Activated CD4-positive, alpha-beta memory T cell treated with anti-CD3 and anti-CD28 coated beads for 36 hours (primary cell): ENCODE data around the gene GRB2. TPM values are rescaled to one million over a fixed set of nuclear protein-coding genes. Genes with fewer than 3 reads are reported as not detected.
"Not testable (repeated sequence)": the region's sequence is repeated elsewhere in the genome, so short reads cannot be mapped to it uniquely, and the experiment has no call there.

ENCODE experiments used
- CTCF ChIA-PET: fragments of 350-600 bp; sonication (Branson Sonifier 250); formaldehyde crosslinking; loops from one replicate; lab custom pipeline; 2021; ENCODE audit warnings: antibody characterized with exemption, inconsistent platforms; lab: Charles Lee
- POLR2A ChIA-PET: fragments of 350-600 bp; sonication (Branson Sonifier 250); formaldehyde crosslinking; loops from one replicate; lab custom pipeline; 2021; ENCODE audit warnings: antibody characterized with exemption; lab: Charles Lee
- DNase-seq: peaks from one replicate; pipeline ENCODE4 v3.0.0-alpha.2; 2020
- H3K27ac Mint-ChIP-seq: one replicate; pipeline ENCODE4 v1.8.0; 2021; ENCODE audit warnings: mixed read lengths
- H3K27me3 Mint-ChIP-seq: one replicate; pipeline ENCODE4 v1.8.0; 2021; ENCODE audit warnings: mixed read lengths
- H3K36me3 Mint-ChIP-seq: one replicate; pipeline ENCODE4 v1.8.0; 2021; ENCODE audit warnings: mixed read lengths
- H3K4me1 Mint-ChIP-seq: one replicate; pipeline ENCODE4 v1.8.0; 2021; ENCODE audit warnings: low read depth, mixed read lengths
- H3K4me3 Mint-ChIP-seq: one replicate; pipeline ENCODE4 v1.8.0; 2021; ENCODE audit warnings: mild to moderate bottlenecking, mixed read lengths
- H3K9me3 Mint-ChIP-seq: one replicate; pipeline ENCODE4 v1.8.0; 2021; ENCODE audit warnings: mixed read lengths
- intact Hi-C: fragments of 100-400 bp; cut with micrococcal nuclease; formaldehyde crosslinking; loops from one replicate; pipeline ENCODE4 v1.15.1; 2023
- total RNA-seq, 2 experiments: library from RNA; stranded (reverse); gene quantifications; one replicate each; pipeline ENCODE4 v1.2.3, GENCODE V29; 2021

The GRB2 gene
- total RNA-seq, 2 experiments from 2014 or later: 174 to 182 TPM

GRCh38 chr17:75348386-75349012 lies 57.0 kb downstream of the GRB2 start:
- Mint-ChIP-seq H3K36me3 (no peaks in the 10 kb centered on the region), H3K4me3 (no peak overlapping the region), H3K27me3 (no peaks in the 10 kb centered on the region), H3K4me1 (peaks cover 83% of the 10 kb centered on the region), H3K27ac (peak overlapping the region; percentile 14), H3K9me3 (no peaks in the 10 kb centered on the region)
- POLR2A ChIA-PET: no interaction called here
- intact Hi-C loops: no loop called here
- CTCF ChIA-PET: interaction anchor here (0.8 to 2.0 kb wide), 3 partner anchors 26 to 57 kb away, joined by 3 to 5 read pairs (median 3); partner anchors contain the start of gene GRB2
- DNase-seq: no peak

- ChIA-PET POLR2A (interaction anchor here (1.1 to 1.2 kb wide), 2 partner anchors 10 to 24 kb away, joined by 3 to 4 read pairs; no protein-coding TSS in a partner anchor), CTCF (interaction anchor here (0.7 to 2.0 kb wide), 3 partner anchors 24 to 59 kb away, joined by 3 to 5 read pairs (median 5); partner anchors contain the start of gene GRB2)
- DNase-seq: peak; percentile 65
- Mint-ChIP-seq H3K4me1 (peaks cover 90% of the 10 kb centered on the region), H3K27ac (peak overlapping the region; percentile 68), H3K4me3 (peak overlapping the region; percentile 40), H3K27me3 (no peaks in the 10 kb centered on the region), H3K36me3 (peaks cover under 1% of the 10 kb centered on the region), H3K9me3 (no peaks in the 10 kb centered on the region)
- intact Hi-C loops: loop anchor here (2.0 kb wide), 1 partner anchor 18 kb away; no protein-coding TSS in a partner anchor
Observed at GRCh38 chr17:75346906-75347305, 58.6 kb downstream of the GRB2 start.

GRCh38 chr17:75346368-75346767 lies 59.1 kb downstream of the GRB2 start:
- not testable (repeated sequence) for H3K27me3 Mint-ChIP-seq, H3K4me3 Mint-ChIP-seq, H3K36me3 Mint-ChIP-seq, H3K9me3 Mint-ChIP-seq, DNase-seq
- CTCF ChIA-PET: interaction anchor here (1.1 to 1.7 kb wide), 6 partner anchors 9 to 59 kb away, joined by 3 to 7 read pairs (median 4); partner anchors contain the start of gene GRB2
- POLR2A ChIA-PET: interaction anchor here (1.2 kb wide), 1 partner anchor 24 kb away, joined by 4 read pairs; no protein-coding TSS in a partner anchor
- intact Hi-C loops: loop anchor here (2.0 kb wide), 1 partner anchor 18 kb away; no protein-coding TSS in a partner anchor
- H3K27ac Mint-ChIP-seq: peak overlapping the region; percentile 68
- H3K4me1 Mint-ChIP-seq: peaks cover 93% of the 10 kb centered on the region

GRCh38 chr17:75345514-75346167 lies 59.8 kb downstream of the GRB2 start:
- POLR2A ChIA-PET: interaction anchor here (0.6 to 1.5 kb wide), 2 partner anchors 24 to 60 kb away, joined by 4 to 5 read pairs; partner anchors contain the start of gene GRB2
- H3K27ac Mint-ChIP-seq: peak overlapping the region; percentile 72
- peaks cover 4% of the 10 kb centered on the region for H3K36me3 Mint-ChIP-seq
- no peaks in the 10 kb centered on the region for H3K9me3 Mint-ChIP-seq
- H3K27me3 Mint-ChIP-seq: no peaks in the 10 kb centered on the region
- peak; percentile 63 for DNase-seq
- CTCF ChIA-PET: interaction anchor here (0.8 to 1.7 kb wide), 7 partner anchors 8 to 96 kb away, joined by 3 to 7 read pairs (median 4); partner anchors contain the start of gene GRB2
- H3K4me3 Mint-ChIP-seq: peak overlapping the region; percentile 43
- intact Hi-C loops: loop anchor here (2.0 kb wide), 1 partner anchor 19 kb away; no protein-coding TSS in a partner anchor
- H3K4me1 Mint-ChIP-seq: peaks cover 93% of the 10 kb centered on the region

- Mint-ChIP-seq H3K4me3 (no peak overlapping the region), H3K36me3 (peaks cover 8% of the 10 kb centered on the region), H3K27me3 (no peaks in the 10 kb centered on the region), H3K27ac (peak overlapping the region; percentile 78), H3K4me1 (peaks cover 93% of the 10 kb centered on the region), H3K9me3 (no peaks in the 10 kb centered on the region)
- ChIA-PET CTCF (interaction anchor here (1.1 to 2.2 kb wide), 10 partner anchors 9 to 68 kb away, joined by 3 to 7 read pairs (median 4); partner anchors contain the start of genes GRB2 and SLC25A19), POLR2A (interaction anchor here (1.4 to 1.5 kb wide), 2 partner anchors 10 to 61 kb away, joined by 3 to 5 read pairs; partner anchors contain the start of gene GRB2)
- DNase-seq: peak; percentile 56
- intact Hi-C loops: no loop called here
Observed at GRCh38 chr17:75344666-75345065, 60.8 kb downstream of the GRB2 start.

GRCh38 chr17:75342996-75343395 lies 62.5 kb downstream of the GRB2 start:
- Mint-ChIP-seq H3K4me1 (peaks cover 91% of the 10 kb centered on the region), H3K27ac (peak overlapping the region; percentile 78), H3K36me3 (peaks cover 8% of the 10 kb centered on the region), H3K9me3 (no peaks in the 10 kb centered on the region), H3K4me3 (no peak overlapping the region), H3K27me3 (no peaks in the 10 kb centered on the region)
- ChIA-PET POLR2A (no interaction called here), CTCF (interaction anchor here (0.5 to 2.2 kb wide), 4 partner anchors 20 to 384 kb away, joined by 3 to 6 read pairs (median 3); no protein-coding TSS in a partner anchor)
- DNase-seq: peak; percentile 33
- intact Hi-C loops: no loop called here

GRCh38 chr17:75341784-75342486 lies 63.5 kb downstream of the GRB2 start:
- intact Hi-C loops: no loop called here
- Mint-ChIP-seq H3K4me3 (no peak overlapping the region), H3K36me3 (peaks cover 8% of the 10 kb centered on the region), H3K27ac (peak overlapping the region; percentile 64), H3K9me3 (no peaks in the 10 kb centered on the region), H3K4me1 (peaks cover 85% of the 10 kb centered on the region), H3K27me3 (no peaks in the 10 kb centered on the region)
- ChIA-PET CTCF (interaction anchor here (1.4 kb wide), 1 partner anchor 19 kb away, joined by 3 read pairs; no protein-coding TSS in a partner anchor), POLR2A (no interaction called here)
- DNase-seq: no peak

- no peak for DNase-seq
- Mint-ChIP-seq H3K4me3 (no peak overlapping the region), H3K4me1 (peaks cover 84% of the 10 kb centered on the region), H3K27ac (peak overlapping the region; percentile 76), H3K36me3 (peaks cover 8% of the 10 kb centered on the region), H3K27me3 (no peaks in the 10 kb centered on the region), H3K9me3 (no peaks in the 10 kb centered on the region)
- POLR2A ChIA-PET: no interaction called here
- CTCF ChIA-PET: interaction anchor here (1.6 kb wide), 1 partner anchor 18 kb away, joined by 6 read pairs; no protein-coding TSS in a partner anchor
- intact Hi-C loops: no loop called here
Observed at GRCh38 chr17:75340631-75341030, 64.8 kb downstream of the GRB2 start.

- intact Hi-C loops: loop anchor here (2.0 kb wide), 2 partner anchors 43 to 65 kb away; partner anchors contain the start of gene GRB2
- Mint-ChIP-seq H3K9me3 (no peaks in the 10 kb centered on the region), H3K4me3 (peak overlapping the region; percentile 45), H3K27me3 (no peaks in the 10 kb centered on the region), H3K4me1 (peaks cover 85% of the 10 kb centered on the region), H3K36me3 (peaks cover 8% of the 10 kb centered on the region), H3K27ac (peak overlapping the region; percentile 80)
- POLR2A ChIA-PET: interaction anchor here (0.7 kb wide), 1 partner anchor 9 kb away, joined by 3 read pairs; no protein-coding TSS in a partner anchor
- CTCF ChIA-PET: interaction anchor here (0.6 to 1.6 kb wide), 4 partner anchors 17 to 93 kb away, joined by 3 to 6 read pairs (median 3); no protein-coding TSS in a partner anchor
- DNase-seq: no peak
Observed at GRCh38 chr17:75339971-75340370, 65.5 kb downstream of the GRB2 start.

- peaks cover 78% of the 10 kb centered on the region for H3K4me1 Mint-ChIP-seq
- CTCF ChIA-PET: interaction anchor here (1.1 to 3.9 kb wide), 4 partner anchors 17 to 87 kb away, joined by 3 to 24 read pairs (median 5); no protein-coding TSS in a partner anchor
- POLR2A ChIA-PET: interaction anchor here (0.6 to 1.5 kb wide), 6 partner anchors 12 to 132 kb away, joined by 3 to 7 read pairs (median 3); partner anchors contain the start of gene GRB2
- H3K4me3 Mint-ChIP-seq: peak overlapping the region; percentile 33
- H3K36me3 Mint-ChIP-seq: peaks cover 8% of the 10 kb centered on the region
- H3K9me3 Mint-ChIP-seq: no peaks in the 10 kb centered on the region
- peak overlapping the region; percentile 74 for H3K27ac Mint-ChIP-seq
- no peaks in the 10 kb centered on the region for H3K27me3 Mint-ChIP-seq
- intact Hi-C loops: loop anchor here (2.0 kb wide), 2 partner anchors 42 to 66 kb away; partner anchors contain the start of gene GRB2
- peak; percentile 37 for DNase-seq
Observed at GRCh38 chr17:75338335-75338734, 67.1 kb downstream of the GRB2 start.

- H3K4me3 Mint-ChIP-seq: no peak overlapping the region
- no peak for DNase-seq
- H3K9me3 Mint-ChIP-seq: no peaks in the 10 kb centered on the region
- H3K4me1 Mint-ChIP-seq: peaks cover 62% of the 10 kb centered on the region
- H3K27ac Mint-ChIP-seq: no peak overlapping the region
- H3K36me3 Mint-ChIP-seq: peaks cover 6% of the 10 kb centered on the region
- POLR2A ChIA-PET: interaction anchor here (0.6 kb wide), 1 partner anchor 9 kb away, joined by 3 read pairs; no protein-coding TSS in a partner anchor
- intact Hi-C loops: no loop called here
- CTCF ChIA-PET: interaction anchor here (0.8 to 3.9 kb wide), 5 partner anchors 10 to 77 kb away, joined by 3 to 24 read pairs (median 4); no protein-coding TSS in a partner anchor
- no peaks in the 10 kb centered on the region for H3K27me3 Mint-ChIP-seq
Observed at GRCh38 chr17:75335315-75335714, 70.2 kb downstream of the GRB2 start.
